Left lung (tissue), 10 donors: Measurements from ENCODE around the gene RICTOR. TPM values are rescaled to one million over a fixed set of nuclear protein-coding genes. Genes with fewer than 3 reads are reported as not detected.

Source experiments
- ATAC-seq: fragments of 200-7000 bp; cut with Tn5 transposase; one replicate; pipeline ENCODE4 v1.9.1; 2020; ENCODE audit warnings: moderate library complexity
- DNase-seq, 4 donors: peaks; one replicate each; pipeline ENCODE4 v3.0.0-alpha.2; 2013 to 2020
- H3K27ac ChIP-seq, 2 donors: fragments of 200-600 bp; sonication (generic) in 1 of 2; one replicate each; pipeline versions ENCODE4 v1.5.0 to v1.8.0; 2020 to 2021
- H3K27me3 ChIP-seq, 2 donors: fragments of 200-600 bp; sonication (generic) in 1 of 2; one replicate each; pipeline versions ENCODE4 v1.5.0 to v1.8.0; 2020 to 2021
- H3K36me3 ChIP-seq, 2 donors: fragments of 200-600 bp; sonication (generic) in 1 of 2; one replicate each; pipeline versions ENCODE4 v1.5.0 to v1.8.0; 2020 to 2021
- H3K4me1 ChIP-seq, 2 donors: fragments of 200-600 bp; one replicate each; pipeline ENCODE4 v1.8.0; 2021
- H3K4me3 ChIP-seq, 2 donors: fragments of 200-600 bp; sonication (generic) in 1 of 2; one replicate each; pipeline versions ENCODE4 v1.5.0 to v1.8.0; 2020 to 2021; ENCODE audit warnings: mild to moderate bottlenecking in 1 of 2
- H3K9me3 ChIP-seq, 2 donors: fragments of 200-600 bp; sonication (generic) in 1 of 2; one replicate each; pipeline versions ENCODE4 v1.5.0 to v1.8.0; 2020 to 2021
- CTCF ChIP-seq, 2 donors: fragments of 200-600 bp; sonication (generic) in 1 of 2; IDR thresholded peaks; one replicate each; pipeline versions ENCODE4 v1.5.0 to v1.8.0; 2021; ENCODE audit warnings: antibody characterized with exemption in 2 of 2
- intact Hi-C, 2 donors: fragments of 100-400 bp; cut with DNase I; formaldehyde crosslinking; loops; one replicate each; pipeline versions ENCODE4 v1.11.2 to v1.14.2; 2022
- polyA plus RNA-seq, 6 donors: library from polyadenylated mRNA; unstranded; fragments of 120-200 nt; gene quantifications; one replicate each; pipeline ENCODE4 v1.2.1, GENCODE V29; 2013; ENCODE audit not compliant: insufficient read length in 6 of 6
- total RNA-seq, 2 donors: library from RNA; stranded (reverse); fragmentation: NEBNext Ultra II Directional; extraction: Animal tissue kit (Norgen Biotek cat#: 25700); gene quantifications; one replicate each; pipeline ENCODE4 v1.2.1, GENCODE V29; 2021
- donor health status: DM: no; HTN: yes; CAD: no.
- donor health status: DM: no; HTN: no; CAD: no.

RICTOR gene
- total and polyA plus RNA-seq, 8 donors: 28.2 to 37.5 (median 31.9) TPM

GRCh38 chr5:39076101-39076756, 2.0 kb upstream of the RICTOR start:
- TF ChIP-seq CTCF (IDR thresholded peaks at IDR 0.05): no peak
- no peaks in the 10 kb centered on the region for H3K9me3 ChIP-seq
- DNase-seq: no peak
- H3K36me3 ChIP-seq: no peaks in the 10 kb centered on the region
- peak overlapping the region; percentile 8 to 78 for H3K27ac ChIP-seq
- intact Hi-C loops: loop anchor here in 1 of 2 donors (5.0 kb wide), 1 partner anchor 79 kb away; no protein-coding TSS in a partner anchor
- peak overlapping the region in 1 of 2 donors; percentile 3 for H3K4me3 ChIP-seq
- H3K4me1 ChIP-seq: peaks cover 20 to 48% of the 10 kb centered on the region in 2 donors
- ATAC-seq: no peak
- no peaks in the 10 kb centered on the region for H3K27me3 ChIP-seq

GRCh38 chr5:39073767-39074016, 507 bp downstream of the RICTOR start:
- ATAC-seq (peak; percentile 64), DNase-seq (no peak)
- H3K27me3 ChIP-seq: no peaks in the 10 kb centered on the region
- H3K27ac ChIP-seq: peak overlapping the region; percentile 98 to 99
- intact Hi-C loops: no loop called here
- peak overlapping the region; percentile 69 to 83 for H3K4me3 ChIP-seq
- no peaks in the 10 kb centered on the region for H3K36me3 ChIP-seq
- peaks cover 20 to 52% of the 10 kb centered on the region in 2 donors for H3K4me1 ChIP-seq
- no peaks in the 10 kb centered on the region for H3K9me3 ChIP-seq
- TF ChIP-seq CTCF (IDR thresholded peaks at IDR 0.05): no peak

GRCh38 chr5:39072925-39073766, 1.1 kb downstream of the RICTOR start:
- Histone ChIP-seq H3K36me3 (no peaks in the 10 kb centered on the region), H3K27me3 (no peaks in the 10 kb centered on the region), H3K27ac (peak overlapping the region; percentile 98 to 99), H3K4me3 (peak overlapping the region; percentile 69 to 83), H3K4me1 (peaks cover 20 to 53% of the 10 kb centered on the region in 2 donors), H3K9me3 (no peaks in the 10 kb centered on the region)
- DNase-seq: peak in 3 of 4 donors; percentile 44 to 72 (median 63)
- ATAC-seq: peak; percentile 46
- TF ChIP-seq CTCF (IDR thresholded peaks at IDR 0.05): no peak
- intact Hi-C loops: no loop called here

- H3K4me1 ChIP-seq: peaks cover 13 to 29% of the 10 kb centered on the region in 2 donors
- no peak overlapping the region for H3K4me3 ChIP-seq
- intact Hi-C loops: no loop called here
- H3K36me3 ChIP-seq: peaks cover 0 to 11% of the 10 kb centered on the region in 2 donors
- H3K9me3 ChIP-seq: no peaks in the 10 kb centered on the region
- no peak overlapping the region for H3K27ac ChIP-seq
- peak; percentile 51 for ATAC-seq
- DNase-seq: no peak
- no peak for TF ChIP-seq CTCF (IDR thresholded peaks at IDR 0.05)
- no peaks in the 10 kb centered on the region for H3K27me3 ChIP-seq
Measured at GRCh38 chr5:39068099-39068498, 6.1 kb downstream of the RICTOR start.

GRCh38 chr5:39064450-39064849, 9.7 kb downstream of the RICTOR start:
- H3K4me3 ChIP-seq: no peak overlapping the region
- peaks cover 0 to 11% of the 10 kb centered on the region in 2 donors for H3K36me3 ChIP-seq
- DNase-seq (no peak), ATAC-seq (no peak)
- no peaks in the 10 kb centered on the region for H3K9me3 ChIP-seq
- peaks cover 10 to 17% of the 10 kb centered on the region in 2 donors for H3K4me1 ChIP-seq
- H3K27ac ChIP-seq: no peak overlapping the region
- no peaks in the 10 kb centered on the region for H3K27me3 ChIP-seq
- intact Hi-C loops: no loop called here
- no peak for TF ChIP-seq CTCF (IDR thresholded peaks at IDR 0.05)
